GM19035 (cell line): ENCODE measurements around the gene CPNE4.
A peak's percentile ranks its signal among the peaks of the same experiment; 100 is the strongest.
"Not testable (repeated sequence)": the region's sequence is repeated elsewhere in the genome, so short reads cannot be mapped to it uniquely, and the experiment has no call there.

ENCODE experiments used
- ATAC-seq: cut with Tn5 transposase; IDR thresholded peaks from one replicate; pipeline ENCODE4 v1.9.1; 2021; ENCODE audit not compliant: unreplicated experiment

CPNE4 gene

GRCh38 chr3:131544557-131544956, 490.3 kb downstream of the CPNE4 start:
- no peak for ATAC-seq

GRCh38 chr3:131543714-131544113, 491.1 kb downstream of the CPNE4 start:
- no peak for ATAC-seq

GRCh38 chr3:131541288-131541687, 493.5 kb downstream of the CPNE4 start:
- no peak for ATAC-seq

- ATAC-seq, result no peak
These were observed 494.0 kb downstream of the CPNE4 start for GRCh38 chr3:131540821-131541220.

GRCh38 chr3:131540143-131540542, 494.7 kb downstream of the CPNE4 start:
- ATAC-seq, result no peak

- ATAC-seq, result no peak
These were observed 495.8 kb downstream of the CPNE4 start for GRCh38 chr3:131538968-131539367.

- no peak for ATAC-seq
These were observed 497.3 kb downstream of the CPNE4 start for GRCh38 chr3:131537531-131537930.

- no peak for ATAC-seq
These were observed 499.2 kb downstream of the CPNE4 start for GRCh38 chr3:131535596-131535995.

GRCh38 chr3:131535131-131535530, 499.7 kb downstream of the CPNE4 start:
- ATAC-seq, result no peak

- ATAC-seq, result no peak
These were observed 502.2 kb downstream of the CPNE4 start for GRCh38 chr3:131532645-131533044.

GRCh38 chr3:131530843-131531242, 504.0 kb downstream of the CPNE4 start:
- no peak for ATAC-seq

GRCh38 chr3:131530388-131530787, 504.4 kb downstream of the CPNE4 start:
- no peak for ATAC-seq

- no peak for ATAC-seq
These were observed 507.9 kb downstream of the CPNE4 start for GRCh38 chr3:131526801-131527347.

GRCh38 chr3:131518680-131519079, 516.1 kb downstream of the CPNE4 start:
- no peak for ATAC-seq

GRCh38 chr3:131505421-131505820, 529.4 kb downstream of the CPNE4 start:
- ATAC-seq, result no peak

GRCh38 chr3:131503320-131503635, 531.5 kb downstream of the CPNE4 start:
- ATAC-seq, result peak; percentile 4

GRCh38 chr3:131502530-131503319, 532.1 kb downstream of the CPNE4 start, which contains the start of gene MRPL3:
Gene MRPL3, minus strand, starts transcription at chr3:131502971. Its CDS starts 150 bp downstream, at chr3:131502821.
- peak; percentile 98 for ATAC-seq

GRCh38 chr3:131501949-131502348, 532.9 kb downstream of the CPNE4 start:
- no peak for ATAC-seq

- no peak for ATAC-seq
These were observed 540.1 kb downstream of the CPNE4 start for GRCh38 chr3:131494706-131495105.

- no peak for ATAC-seq
These were observed 543.0 kb downstream of the CPNE4 start for GRCh38 chr3:131491775-131492174.

GRCh38 chr3:131491084-131491483, 543.7 kb downstream of the CPNE4 start:
- no peak for ATAC-seq

GRCh38 chr3:131486545-131486944, 548.3 kb downstream of the CPNE4 start:
- not testable (repeated sequence) for ATAC-seq

- ATAC-seq, result no peak
These were observed 549.7 kb downstream of the CPNE4 start for GRCh38 chr3:131485119-131485518.
